Activated CD4-positive, alpha-beta T cell treated with anti-CD3 and anti-CD28 coated beads, Interleukin-2, amount 10 ng/mL, durations not matched to agents 24 days and 14 days (primary cell): ENCODE results near the gene STXBP3. TPM values are rescaled to one million over a fixed set of nuclear protein-coding genes. Genes with fewer than 3 reads are reported as not detected.

Experiments used
- DNase-seq: peaks from one replicate; pipeline ENCODE4 v3.0.0; 2022
- H3K27ac Mint-ChIP-seq: one replicate; pipeline ENCODE4 v1.8.0; 2022; ENCODE audit warnings: mild to moderate bottlenecking, mixed read lengths
- H3K27me3 Mint-ChIP-seq: one replicate; pipeline ENCODE4 v1.8.0; 2022; ENCODE audit warnings: mixed read lengths
- H3K36me3 Mint-ChIP-seq: one replicate; pipeline ENCODE4 v1.8.0; 2022; ENCODE audit warnings: low read depth, mild to moderate bottlenecking, mixed read lengths
- H3K4me1 Mint-ChIP-seq: one replicate; pipeline ENCODE4 v1.8.0; 2021; ENCODE audit warnings: mixed read lengths
- H3K4me3 Mint-ChIP-seq: one replicate; pipeline ENCODE4 v1.8.0; 2022; ENCODE audit warnings: mild to moderate bottlenecking, moderate library complexity, mixed read lengths
- H3K9me3 Mint-ChIP-seq: one replicate; pipeline ENCODE4 v1.8.0; 2021; ENCODE audit warnings: mixed read lengths
- intact Hi-C: fragments of 100-400 bp; cut with micrococcal nuclease; formaldehyde crosslinking; loops from one replicate; pipeline ENCODE4 v1.15.1; 2023
- total RNA-seq: library from RNA; stranded (reverse); gene quantifications from 2 replicates; pipeline ENCODE4 v1.2.3, GENCODE V29; 2022

The STXBP3 gene
- total RNA-seq, 1 donor from 2014 or later = 41.1 TPM

- DNase-seq = no peak
- no peaks in the 10 kb centered on the region for H3K4me1 Mint-ChIP-seq
- H3K27me3 Mint-ChIP-seq = no peaks in the 10 kb centered on the region
- intact Hi-C loops = no loop called here
- H3K36me3 Mint-ChIP-seq = peaks cover 68% of the 10 kb centered on the region
- H3K27ac Mint-ChIP-seq = no peak overlapping the region
- H3K9me3 Mint-ChIP-seq = peaks cover 15% of the 10 kb centered on the region
- H3K4me3 Mint-ChIP-seq = no peak overlapping the region
Measured at GRCh38 chr1:108791790-108792189, 45.3 kb downstream of the STXBP3 start.

- DNase-seq = no peak
- no peak overlapping the region for H3K4me3 Mint-ChIP-seq
- no peaks in the 10 kb centered on the region for H3K4me1 Mint-ChIP-seq
- H3K9me3 Mint-ChIP-seq = peaks cover 15% of the 10 kb centered on the region
- intact Hi-C loops = no loop called here
- H3K27ac Mint-ChIP-seq = no peak overlapping the region
- H3K36me3 Mint-ChIP-seq = peaks cover 66% of the 10 kb centered on the region
- no peaks in the 10 kb centered on the region for H3K27me3 Mint-ChIP-seq
Measured at GRCh38 chr1:108792420-108792819, 45.9 kb downstream of the STXBP3 start.

- H3K9me3 Mint-ChIP-seq = no peaks in the 10 kb centered on the region
- intact Hi-C loops = no loop called here
- no peak overlapping the region for H3K4me3 Mint-ChIP-seq
- no peaks in the 10 kb centered on the region for H3K4me1 Mint-ChIP-seq
- no peak overlapping the region for H3K27ac Mint-ChIP-seq
- no peak for DNase-seq
- H3K36me3 Mint-ChIP-seq = peaks cover 47% of the 10 kb centered on the region
- H3K27me3 Mint-ChIP-seq = no peaks in the 10 kb centered on the region
Measured at GRCh38 chr1:108799001-108799400, 52.5 kb downstream of the STXBP3 start.

GRCh38 chr1:108801101-108801500 lies 54.6 kb downstream of the STXBP3 start:
- no peaks in the 10 kb centered on the region for H3K9me3 Mint-ChIP-seq
- no peak overlapping the region for H3K4me3 Mint-ChIP-seq
- DNase-seq = no peak
- no peaks in the 10 kb centered on the region for H3K27me3 Mint-ChIP-seq
- H3K36me3 Mint-ChIP-seq = peaks cover 39% of the 10 kb centered on the region
- H3K4me1 Mint-ChIP-seq = no peaks in the 10 kb centered on the region
- peak overlapping the region; percentile 62 for H3K27ac Mint-ChIP-seq
- intact Hi-C loops = no loop called here

GRCh38 chr1:108803548-108803947 lies 57.1 kb downstream of the STXBP3 start:
- no peaks in the 10 kb centered on the region for H3K9me3 Mint-ChIP-seq
- intact Hi-C loops = no loop called here
- H3K27ac Mint-ChIP-seq = no peak overlapping the region
- DNase-seq = no peak
- H3K4me1 Mint-ChIP-seq = no peaks in the 10 kb centered on the region
- H3K27me3 Mint-ChIP-seq = no peaks in the 10 kb centered on the region
- no peak overlapping the region for H3K4me3 Mint-ChIP-seq
- H3K36me3 Mint-ChIP-seq = peaks cover 39% of the 10 kb centered on the region

- no peaks in the 10 kb centered on the region for H3K9me3 Mint-ChIP-seq
- H3K4me1 Mint-ChIP-seq = peaks cover 2% of the 10 kb centered on the region
- DNase-seq = no peak
- H3K27ac Mint-ChIP-seq = no peak overlapping the region
- no peak overlapping the region for H3K4me3 Mint-ChIP-seq
- H3K27me3 Mint-ChIP-seq = no peaks in the 10 kb centered on the region
- H3K36me3 Mint-ChIP-seq = peaks cover 28% of the 10 kb centered on the region
- intact Hi-C loops = no loop called here
Measured at GRCh38 chr1:108808438-108808837, 62.0 kb downstream of the STXBP3 start.

GRCh38 chr1:108811611-108812010 lies 65.1 kb downstream of the STXBP3 start:
- no peak overlapping the region for H3K4me3 Mint-ChIP-seq
- H3K4me1 Mint-ChIP-seq = peaks cover 2% of the 10 kb centered on the region
- peaks cover 20% of the 10 kb centered on the region for H3K36me3 Mint-ChIP-seq
- intact Hi-C loops = no loop called here
- no peaks in the 10 kb centered on the region for H3K9me3 Mint-ChIP-seq
- H3K27me3 Mint-ChIP-seq = peaks cover 14% of the 10 kb centered on the region
- no peak for DNase-seq
- H3K27ac Mint-ChIP-seq = no peak overlapping the region

- no peak overlapping the region for H3K27ac Mint-ChIP-seq
- intact Hi-C loops = no loop called here
- no peaks in the 10 kb centered on the region for H3K9me3 Mint-ChIP-seq
- H3K36me3 Mint-ChIP-seq = peaks cover 15% of the 10 kb centered on the region
- H3K27me3 Mint-ChIP-seq = peaks cover 20% of the 10 kb centered on the region
- DNase-seq = peak; percentile 23
- no peak overlapping the region for H3K4me3 Mint-ChIP-seq
- peaks cover 2% of the 10 kb centered on the region for H3K4me1 Mint-ChIP-seq
Measured at GRCh38 chr1:108813326-108813725, 66.9 kb downstream of the STXBP3 start.

GRCh38 chr1:108814343-108815125 lies 68.1 kb downstream of the STXBP3 start:
- no peak overlapping the region for H3K4me3 Mint-ChIP-seq
- peaks cover 2% of the 10 kb centered on the region for H3K4me1 Mint-ChIP-seq

GRCh38 chr1:108815566-108815965 lies 69.1 kb downstream of the STXBP3 start:
- DNase-seq = no peak
- peaks cover 23% of the 10 kb centered on the region for H3K27me3 Mint-ChIP-seq
- no peaks in the 10 kb centered on the region for H3K4me1 Mint-ChIP-seq
- no peaks in the 10 kb centered on the region for H3K9me3 Mint-ChIP-seq
- H3K27ac Mint-ChIP-seq = no peak overlapping the region
- intact Hi-C loops = no loop called here
- peaks cover 6% of the 10 kb centered on the region for H3K36me3 Mint-ChIP-seq
- H3K4me3 Mint-ChIP-seq = no peak overlapping the region

More at GRCh38 chr1:108814343-108815125, 68.1 kb downstream of the STXBP3 start:
- peak; percentile 35 for DNase-seq
- intact Hi-C loops = no loop called here
- peaks cover 20% of the 10 kb centered on the region for H3K27me3 Mint-ChIP-seq
- H3K36me3 Mint-ChIP-seq = peaks cover 10% of the 10 kb centered on the region
- no peak overlapping the region for H3K27ac Mint-ChIP-seq
- no peaks in the 10 kb centered on the region for H3K9me3 Mint-ChIP-seq

GRCh38 chr1:108816049-108816893 lies 69.8 kb downstream of the STXBP3 start:
- Mint-ChIP-seq H3K9me3 (no peaks in the 10 kb centered on the region), H3K27ac (no peak overlapping the region), H3K4me3 (no peak overlapping the region), H3K36me3 (peaks cover 6% of the 10 kb centered on the region), H3K4me1 (no peaks in the 10 kb centered on the region), H3K27me3 (peaks cover 23% of the 10 kb centered on the region)
- peak; percentile 46 for DNase-seq
- intact Hi-C loops = no loop called here

GRCh38 chr1:108817016-108817415 lies 70.5 kb downstream of the STXBP3 start:
- no peaks in the 10 kb centered on the region for H3K9me3 Mint-ChIP-seq
- no peak overlapping the region for H3K27ac Mint-ChIP-seq
- H3K4me1 Mint-ChIP-seq = no peaks in the 10 kb centered on the region
- peaks cover under 1% of the 10 kb centered on the region for H3K36me3 Mint-ChIP-seq
- peak; percentile 52 for DNase-seq
- peaks cover 28% of the 10 kb centered on the region for H3K27me3 Mint-ChIP-seq
- intact Hi-C loops = no loop called here
- H3K4me3 Mint-ChIP-seq = no peak overlapping the region

- no peak overlapping the region for H3K4me3 Mint-ChIP-seq
- DNase-seq = no peak
- H3K27ac Mint-ChIP-seq = no peak overlapping the region
- H3K9me3 Mint-ChIP-seq = no peaks in the 10 kb centered on the region
- peaks cover 33% of the 10 kb centered on the region for H3K27me3 Mint-ChIP-seq
- intact Hi-C loops = no loop called here
- H3K4me1 Mint-ChIP-seq = no peaks in the 10 kb centered on the region
- H3K36me3 Mint-ChIP-seq = no peaks in the 10 kb centered on the region
Measured at GRCh38 chr1:108817811-108818210, 71.3 kb downstream of the STXBP3 start.

GRCh38 chr1:108819878-108820277 lies 73.4 kb downstream of the STXBP3 start:
- Mint-ChIP-seq H3K4me1 (no peaks in the 10 kb centered on the region), H3K27me3 (peaks cover 33% of the 10 kb centered on the region), H3K4me3 (no peak overlapping the region), H3K9me3 (no peaks in the 10 kb centered on the region), H3K27ac (no peak overlapping the region), H3K36me3 (no peaks in the 10 kb centered on the region)
- peak; percentile 48 for DNase-seq
- intact Hi-C loops = no loop called here
